Ishikawa (cell line): ENCODE data around the gene EIPR1.

Source experiments
- CEBPB ChIP-seq: IDR thresholded peaks from 2 replicates; pipeline ENCODE4 v1.6.1; 2012
- CREB1 ChIP-seq: IDR thresholded peaks from 2 replicates; pipeline ENCODE4 v1.6.1; 2012; ENCODE audit warnings: low read depth
- EGR1 ChIP-seq: IDR thresholded peaks from 2 replicates; pipeline ENCODE4 v1.6.1; 2012
- EP300 ChIP-seq: IDR thresholded peaks from 2 replicates; pipeline ENCODE4 v1.6.1; 2012; ENCODE audit warnings: borderline replicate concordance
- FOXM1 ChIP-seq: IDR thresholded peaks from 2 replicates; pipeline ENCODE4 v1.6.1; 2012; ENCODE audit warnings: low read depth, borderline replicate concordance
- MAX ChIP-seq: IDR thresholded peaks from 2 replicates; pipeline ENCODE4 v1.6.1; 2012
- NFIC ChIP-seq: IDR thresholded peaks from 2 replicates; pipeline ENCODE4 v1.6.1; 2012
- RAD21 ChIP-seq: IDR thresholded peaks from 2 replicates; pipeline ENCODE4 v1.6.1; 2012; ENCODE audit warnings: low read depth
- REST ChIP-seq: IDR thresholded peaks from 2 replicates; pipeline ENCODE4 v1.6.1; 2012; ENCODE audit warnings: low read depth, mild to moderate bottlenecking
- TAF1 ChIP-seq: IDR thresholded peaks from 2 replicates; pipeline ENCODE4 v1.6.1; 2012; ENCODE audit warnings: low read depth, mild to moderate bottlenecking
- TCF12 ChIP-seq: IDR thresholded peaks from 2 replicates; pipeline ENCODE4 v1.6.1; 2012; ENCODE audit warnings: low read depth
- TEAD4 ChIP-seq: IDR thresholded peaks from 2 replicates; pipeline ENCODE4 v1.6.1; 2012
- USF1 ChIP-seq: IDR thresholded peaks from 2 replicates; pipeline ENCODE4 v1.6.1; 2012
- YY1 ChIP-seq: IDR thresholded peaks from 2 replicates; pipeline ENCODE4 v1.6.1; 2012; ENCODE audit warnings: low read depth
- ZBTB7A ChIP-seq: IDR thresholded peaks from 2 replicates; pipeline ENCODE4 v1.6.1; 2012; ENCODE audit warnings: low read depth

The EIPR1 gene

GRCh38 chr2:3319745-3320566 lies 57.7 kb downstream of the EIPR1 start:
- TF ChIP-seq FOXM1 (no peak), YY1 (no peak), CEBPB (no peak), EGR1 (no peak), ZBTB7A (no peak), USF1 (no peak), MAX (no peak), RAD21 (no peak), CREB1 (no peak), TEAD4 (no peak), REST (no peak), EP300 (no peak), NFIC (no peak), TCF12 (no peak)

- TF ChIP-seq RAD21, result no peak
- TF ChIP-seq EGR1, result no peak
- TF ChIP-seq TEAD4, result no peak
- no peak for TF ChIP-seq CEBPB
- no peak for TF ChIP-seq NFIC
- TF ChIP-seq REST, result no peak
- TF ChIP-seq ZBTB7A, result no peak
Observed at GRCh38 chr2:3319134-3319533, 58.5 kb downstream of the EIPR1 start.

- TF ChIP-seq REST, result no peak
- no peak for TF ChIP-seq USF1
- no peak for TF ChIP-seq RAD21
- no peak for TF ChIP-seq TEAD4
- no peak for TF ChIP-seq TAF1
- TF ChIP-seq EP300, result no peak
- no peak for TF ChIP-seq MAX
- no peak for TF ChIP-seq FOXM1
- TF ChIP-seq EGR1, result no peak
- no peak for TF ChIP-seq CREB1
- no peak for TF ChIP-seq ZBTB7A
- no peak for TF ChIP-seq TCF12
- no peak for TF ChIP-seq YY1
- TF ChIP-seq CEBPB, result no peak
- no peak for TF ChIP-seq NFIC
Observed at GRCh38 chr2:3317871-3318590, 59.6 kb downstream of the EIPR1 start.

GRCh38 chr2:3317277-3317685 lies 60.3 kb downstream of the EIPR1 start:
- TF ChIP-seq TEAD4, result no peak
- TF ChIP-seq REST, result no peak
- TF ChIP-seq EGR1, result no peak
- TF ChIP-seq ZBTB7A, result no peak
- TF ChIP-seq CREB1, result no peak
- no peak for TF ChIP-seq MAX
- no peak for TF ChIP-seq RAD21
- TF ChIP-seq EP300, result no peak
- no peak for TF ChIP-seq FOXM1
- no peak for TF ChIP-seq TAF1
- TF ChIP-seq USF1, result no peak
- TF ChIP-seq TCF12, result no peak
- no peak for TF ChIP-seq CEBPB
- no peak for TF ChIP-seq YY1
